ENCODE data around the gene TXLNB.
"Not testable (repeated sequence)": the region's sequence is repeated elsewhere in the genome, so short reads cannot be mapped to it uniquely, and the experiment has no call there.

Gene TXLNB

DNA sequence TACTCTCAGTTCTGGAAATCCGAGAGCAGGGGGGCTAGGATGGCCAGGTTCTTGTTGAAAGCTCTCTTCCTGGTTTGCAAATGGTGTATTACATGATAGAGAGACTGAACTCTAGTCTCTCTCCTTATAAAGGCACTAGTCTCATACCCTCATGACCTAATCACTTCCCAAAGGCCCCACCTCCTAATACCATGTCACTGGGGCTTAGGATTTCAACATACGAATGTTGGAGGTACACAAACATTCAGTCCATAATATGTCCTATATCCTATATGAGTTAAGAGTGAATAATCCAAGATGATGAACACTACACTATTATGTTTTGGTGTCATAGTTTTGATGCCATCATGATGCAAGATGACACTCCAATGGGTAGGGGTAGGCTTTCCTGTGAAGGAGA, 20.0 kb upstream of the TXLNB start:
- DNase-seq (ENCODE audit: low read depth in 2 of 2, low spot score in 1 of 2), result no peak

DNA sequence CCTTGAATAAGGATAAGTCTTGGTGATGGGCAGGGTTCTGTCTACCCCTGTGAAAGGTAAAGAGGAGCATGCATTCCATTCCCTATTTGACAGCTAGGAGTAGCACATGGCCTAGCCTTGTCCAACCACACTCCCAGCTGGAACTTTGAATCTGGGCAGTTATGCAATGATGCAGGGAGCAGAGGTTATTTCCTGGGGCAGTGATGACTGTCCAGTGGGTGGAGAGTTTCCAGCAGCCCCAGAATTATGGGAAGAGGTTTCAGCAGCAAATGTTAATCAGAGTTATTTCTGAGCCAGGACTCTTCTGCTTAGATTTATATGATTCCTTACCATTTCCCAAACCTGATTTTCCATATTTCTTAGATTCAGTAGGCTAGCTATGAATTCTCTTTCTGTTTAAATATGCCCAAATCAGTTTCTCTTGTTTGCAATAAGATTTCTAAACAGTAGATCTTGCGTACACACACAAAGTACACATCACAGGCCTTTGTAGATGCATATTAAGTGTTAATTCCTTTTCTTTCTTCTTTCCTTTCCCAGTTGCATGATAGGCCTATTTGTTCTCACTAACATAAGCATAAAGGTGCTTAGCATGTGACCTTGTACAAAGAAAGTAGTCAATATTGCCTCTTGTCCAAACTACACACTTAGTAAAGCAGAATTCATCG, 17.3 kb upstream of the TXLNB start:
- DNase-seq (ENCODE audit: low read depth in 2 of 2, low spot score in 1 of 2), result no peak

GRCh38 chr6:139308286-139308916, 16.6 kb upstream of the TXLNB start:
- no peak for DNase-seq (ENCODE audit: low read depth in 2 of 2, low spot score in 1 of 2)

GRCh38 chr6:139306291-139306981, 14.6 kb upstream of the TXLNB start:
- no peak for DNase-seq (ENCODE audit: low read depth in 2 of 2, low spot score in 1 of 2)

- no peak for DNase-seq (ENCODE audit: low read depth in 2 of 2, low spot score in 1 of 2)
These were observed 11.4 kb upstream of the TXLNB start for GRCh38 chr6:139303185-139303584.

- DNase-seq (ENCODE audit: low read depth in 2 of 2, low spot score in 1 of 2), result no peak
These were observed 6.1 kb upstream of the TXLNB start for GRCh38 chr6:139297921-139298320.

DNA sequence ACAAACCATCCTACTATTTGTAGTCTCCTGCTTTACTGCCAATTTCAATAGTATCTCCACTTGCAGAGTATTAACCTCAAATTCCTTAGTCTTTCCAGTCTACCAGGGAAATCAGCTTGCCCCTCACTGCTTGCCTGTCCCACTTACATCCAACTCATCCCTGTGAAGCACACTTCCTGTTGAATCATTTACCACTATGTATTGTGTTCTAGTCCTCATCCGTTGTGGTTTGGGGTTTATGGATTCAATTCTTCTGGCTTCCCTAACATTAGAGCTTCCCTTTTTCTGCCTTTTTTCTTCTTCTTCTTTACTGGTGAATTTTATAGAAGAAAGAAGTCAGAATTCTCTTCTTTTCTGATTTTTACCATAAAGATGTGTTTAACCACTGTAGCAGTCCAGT, 5.1 kb upstream of the TXLNB start:
- DNase-seq (ENCODE audit: low read depth in 2 of 2, low spot score in 1 of 2), result no peak

GRCh38 chr6:139295901-139296300, 4.1 kb upstream of the TXLNB start:
- DNase-seq (ENCODE audit: low read depth in 2 of 2, low spot score in 1 of 2), result no peak

GRCh38 chr6:139294090-139294489, 2.3 kb upstream of the TXLNB start:
- no peak for DNase-seq (ENCODE audit: low read depth in 2 of 2, low spot score in 1 of 2)

- DNase-seq (ENCODE audit: low read depth in 2 of 2, low spot score in 1 of 2), result not testable (repeated sequence)
These were observed 1.4 kb upstream of the TXLNB start for GRCh38 chr6:139293230-139293629.

- DNase-seq (ENCODE audit: low read depth in 2 of 2, low spot score in 1 of 2), result no peak
These were observed 949 bp downstream of the TXLNB start for GRCh38 chr6:139290787-139291311.

DNA sequence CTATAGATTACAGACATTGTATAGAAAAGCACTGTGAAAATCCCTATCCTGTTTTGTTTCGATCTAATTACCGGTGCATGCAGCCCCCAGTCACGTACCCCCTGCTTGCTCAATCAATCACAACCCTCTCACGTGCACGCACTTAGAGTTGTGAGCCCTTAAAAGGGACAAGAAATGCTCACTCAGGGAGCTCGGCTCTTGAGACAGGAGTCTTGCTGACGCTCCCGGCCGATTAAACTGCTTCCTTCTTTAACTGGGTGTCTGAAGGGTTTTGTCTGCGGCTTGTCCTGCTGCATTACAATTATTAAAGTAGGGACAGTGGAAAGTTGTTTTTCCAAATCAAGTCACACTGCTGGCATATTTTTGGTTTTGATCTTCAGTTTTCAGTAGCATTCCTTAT, 2.6 kb downstream of the TXLNB start:
- no peak for DNase-seq (ENCODE audit: low read depth in 2 of 2, low spot score in 1 of 2)

GRCh38 chr6:139288496-139289040, 3.2 kb downstream of the TXLNB start:
- DNase-seq (ENCODE audit: low read depth in 2 of 2, low spot score in 1 of 2), result no peak

DNA sequence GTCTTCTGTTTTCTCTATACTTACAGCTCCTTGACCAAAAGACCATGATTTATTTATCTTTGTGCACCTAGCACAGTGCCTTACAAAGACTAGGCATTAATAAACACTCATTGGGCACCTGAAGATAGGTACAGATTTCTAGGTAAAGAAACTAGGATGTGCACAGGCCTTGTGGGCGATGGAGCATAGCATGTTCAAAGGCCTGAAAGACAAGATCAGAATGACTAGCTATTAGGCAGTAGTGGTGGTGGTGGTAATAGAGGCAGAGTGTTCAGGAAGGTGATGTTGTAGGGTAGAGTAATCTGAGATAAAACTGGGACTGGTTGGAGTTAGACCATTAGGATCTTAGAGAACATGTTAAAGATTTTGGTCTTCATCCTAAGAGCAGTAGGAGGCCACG, 3.9 kb downstream of the TXLNB start:
- DNase-seq (ENCODE audit: low read depth in 2 of 2, low spot score in 1 of 2), result no peak

- not testable (repeated sequence) for DNase-seq (ENCODE audit: low read depth in 2 of 2, low spot score in 1 of 2)
These were observed 5.4 kb downstream of the TXLNB start for GRCh38 chr6:139286438-139286837.

DNA sequence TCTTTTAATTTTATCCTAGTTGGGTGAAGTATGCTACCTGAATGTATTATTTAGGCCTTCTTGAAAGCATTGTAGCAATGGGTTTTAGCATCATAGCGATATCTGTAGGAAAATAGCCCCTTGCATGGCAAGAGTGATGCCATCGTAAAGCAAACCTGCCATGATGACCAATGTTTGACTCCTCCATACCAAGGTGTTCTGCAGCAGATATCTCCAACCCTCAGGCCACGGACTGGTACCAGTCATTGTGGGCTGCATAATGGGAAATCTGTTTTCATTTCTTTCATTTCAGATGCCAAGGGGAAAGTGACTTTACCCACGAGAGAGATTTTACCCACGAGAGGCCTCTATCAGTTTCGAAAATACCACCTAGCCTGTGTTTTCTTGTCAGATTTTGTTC, 6.2 kb downstream of the TXLNB start:
- DNase-seq (ENCODE audit: low read depth in 2 of 2, low spot score in 1 of 2), result no peak

DNA sequence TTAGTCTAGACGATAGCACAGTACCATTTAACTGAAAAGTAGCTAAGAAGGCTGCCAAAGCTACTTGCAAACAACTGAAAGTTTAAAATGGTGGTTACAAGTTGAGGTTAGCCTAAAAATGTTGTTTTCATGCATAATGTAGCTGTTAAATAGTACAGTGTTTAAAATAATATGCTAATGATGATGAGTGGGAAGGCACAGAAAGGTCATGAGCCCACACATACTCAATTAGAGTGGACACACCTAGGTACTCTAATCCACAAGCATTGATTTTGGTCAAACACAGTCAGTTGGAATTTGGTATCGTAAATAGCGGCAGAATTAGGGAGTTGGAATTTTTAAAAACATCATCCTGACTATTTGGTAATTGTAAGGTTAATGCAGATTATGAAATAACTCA, 7.0 kb downstream of the TXLNB start:
- no peak for DNase-seq (ENCODE audit: low read depth in 2 of 2, low spot score in 1 of 2)

- DNase-seq (ENCODE audit: low read depth in 2 of 2, low spot score in 1 of 2), result no peak
These were observed 9.1 kb downstream of the TXLNB start for GRCh38 chr6:139282684-139283083.

GRCh38 chr6:139278190-139278589, 13.6 kb downstream of the TXLNB start:
- DNase-seq (ENCODE audit: low read depth in 2 of 2, low spot score in 1 of 2), result no peak

- DNase-seq (ENCODE audit: low read depth in 2 of 2, low spot score in 1 of 2), result no peak
These were observed 14.2 kb downstream of the TXLNB start for GRCh38 chr6:139277587-139277986.

DNA sequence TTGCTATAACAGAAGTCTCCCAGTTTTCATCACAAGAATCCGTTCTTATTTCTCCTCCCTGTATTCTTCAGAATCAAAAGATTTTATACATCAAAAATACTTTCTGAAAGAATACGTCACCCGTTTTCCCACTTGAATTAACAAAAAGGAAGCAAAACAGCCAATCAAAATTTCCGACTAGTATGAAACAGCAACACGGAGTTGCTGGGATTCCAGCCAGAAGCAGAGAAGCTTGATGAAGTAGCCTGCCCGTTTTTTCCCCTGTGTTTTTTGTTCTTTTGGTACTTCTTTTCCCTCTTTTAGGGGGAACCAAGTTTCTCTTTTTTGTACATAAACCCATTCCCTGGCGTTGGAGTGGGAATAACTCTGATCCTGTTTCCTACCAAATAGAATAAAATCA, 14.6 kb downstream of the TXLNB start:
- DNase-seq (ENCODE audit: low read depth in 2 of 2, low spot score in 1 of 2), result no peak

Measured in stimulated activated CD8-positive, alpha-beta memory T cell treated with anti-CD3 and anti-CD28 coated beads, Interleukin-4, amount 100 ng/mL, for 1 hour (primary cell).